ENCODE data around the gene MAP2K5.

- TF ChIP-seq, protein P1, sequence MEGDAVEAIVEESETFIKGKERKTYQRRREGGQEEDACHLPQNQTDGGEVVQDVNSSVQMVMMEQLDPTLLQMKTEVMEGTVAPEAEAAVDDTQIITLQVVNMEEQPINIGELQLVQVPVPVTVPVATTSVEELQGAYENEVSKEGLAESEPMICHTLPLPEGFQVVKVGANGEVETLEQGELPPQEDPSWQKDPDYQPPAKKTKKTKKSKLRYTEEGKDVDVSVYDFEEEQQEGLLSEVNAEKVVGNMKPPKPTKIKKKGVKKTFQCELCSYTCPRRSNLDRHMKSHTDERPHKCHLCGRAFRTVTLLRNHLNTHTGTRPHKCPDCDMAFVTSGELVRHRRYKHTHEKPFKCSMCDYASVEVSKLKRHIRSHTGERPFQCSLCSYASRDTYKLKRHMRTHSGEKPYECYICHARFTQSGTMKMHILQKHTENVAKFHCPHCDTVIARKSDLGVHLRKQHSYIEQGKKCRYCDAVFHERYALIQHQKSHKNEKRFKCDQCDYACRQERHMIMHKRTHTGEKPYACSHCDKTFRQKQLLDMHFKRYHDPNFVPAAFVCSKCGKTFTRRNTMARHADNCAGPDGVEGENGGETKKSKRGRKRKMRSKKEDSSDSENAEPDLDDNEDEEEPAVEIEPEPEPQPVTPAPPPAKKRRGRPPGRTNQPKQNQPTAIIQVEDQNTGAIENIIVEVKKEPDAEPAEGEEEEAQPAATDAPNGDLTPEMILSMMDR (IDR thresholded peaks at IDR 0.05; ENCODE audit: low read length) = no peak
- TF ChIP-seq EZH2 (optimal IDR thresholded peaks at IDR 0.05; ENCODE audit: low read depth, low read length) = no peak
Observed at GRCh38 chr15:67799801-67800205, 257.3 kb downstream of the MAP2K5 start.

Data from MM.1S (cell line).